Spleen (tissue), 13 donors: Measurements from ENCODE around the gene MCOLN1. TPM values are rescaled to one million over a fixed set of nuclear protein-coding genes. Genes with fewer than 3 reads are reported as not detected.
A peak's percentile ranks its signal among the peaks of the same experiment; 100 is the strongest.

Experiments used
- DNase-seq: peaks from one replicate; pipeline ENCODE4 v3.0.0-alpha.2; 2020
- H3K27ac ChIP-seq, 8 donors: fragments of 200-600 bp; sonication (generic) in 7 of 8; 1 replicate in 4 of 8; 2 replicates in 4 of 8; pipeline versions ENCODE4 v1.5.0 to v1.8.0; 2016 to 2021; ENCODE audit warnings: inconsistent platforms in 4 of 8, mild to moderate bottlenecking in 4 of 8, moderate library complexity in 1 of 8
- H3K27me3 ChIP-seq, 7 donors: fragments of 200-600 bp; sonication (generic) in 6 of 7; replicated peaks in 1 of 7; 1 replicate in 4 of 7; 2 replicates in 3 of 7; pipeline versions ENCODE4 v1.5.0 to v1.8.0; 2016 to 2021; ENCODE audit warnings: inconsistent platforms in 3 of 7, mild to moderate bottlenecking in 1 of 7
- H3K36me3 ChIP-seq, 6 donors: fragments of 200-600 bp; sonication (generic) in 5 of 6; 1 replicate in 4 of 6; 2 replicates in 2 of 6; pipeline versions ENCODE4 v1.5.0 to v1.8.0; 2016 to 2021; ENCODE audit warnings: inconsistent platforms in 2 of 6
- H3K4me1 ChIP-seq, 6 donors: fragments of 200-600 bp; sonication (generic) in 5 of 6; 1 replicate in 3 of 6; 2 replicates in 3 of 6; pipeline versions ENCODE4 v1.5.0 to v1.8.0; 2016 to 2021; ENCODE audit warnings: inconsistent platforms in 3 of 6
- H3K4me3 ChIP-seq, 8 donors: fragments of 200-600 bp; sonication (generic) in 7 of 8; 1 replicate in 4 of 8; 2 replicates in 4 of 8; pipeline versions ENCODE4 v1.5.0 to v1.8.0; 2016 to 2021; ENCODE audit warnings: inconsistent platforms in 4 of 8, mild to moderate bottlenecking in 4 of 8, moderate library complexity in 2 of 8
- H3K9me3 ChIP-seq, 8 donors: fragments of 200-600 bp; sonication (generic) in 7 of 8; 1 replicate in 4 of 8; 2 replicates in 4 of 8; pipeline versions ENCODE4 v1.5.0 to v1.8.0; 2016 to 2021; ENCODE audit warnings: inconsistent platforms in 4 of 8
- POLR2A ChIP-seq, 3 donors: fragments of 450-650 bp; IDR thresholded peaks; one replicate each; pipeline ENCODE4 v1.5.1; 2017; ENCODE audit warnings: antibody characterized with exemption in 3 of 3, mild to moderate bottlenecking in 1 of 3
- POLR2AphosphoS5 ChIP-seq, 3 donors: sonication (generic); formaldehyde crosslinking; IDR thresholded peaks; one replicate each; pipeline ENCODE4 v1.5.1; 2017; ENCODE audit warnings: antibody characterized with exemption in 3 of 3
- WGBS, 5 donors: extraction: QIAGEN DNeasy Blood & Tissue Kit in 3 of 5; methylation state at CpG; one replicate each; pipeline versions ENCODE4 v1.1.5 to v1.1.7; 2013 to 2018; 5-methylcytosine and 5-hydroxymethylcytosine counted together
- intact Hi-C: fragments of 100-400 bp; cut with DNase I; formaldehyde crosslinking; loops from one replicate; pipeline ENCODE4 v1.15.0; 2023; ENCODE audit warnings: low total_unique reads
- long read RNA-seq, 2 donors: transcript quantifications; one replicate each; lab custom pipeline, GENCODE V29; 2026
- polyA plus RNA-seq, 3 donors: library from polyadenylated mRNA; stranded (reverse); fragments of 200-250 nt; gene quantifications; one replicate each; pipeline ENCODE4 v1.2.1, GENCODE V29; 2013
- total RNA-seq, 7 donors: library from RNA; depleted of rRNA in 3 of 7; stranded (reverse); fragments of >200 nt in 3 of 7; fragmentation: NEBNext Ultra II Directional in 4 of 7; extraction: Animal tissue kit (Norgen Biotek cat#: 25700) in 4 of 7; gene quantifications; one replicate each; pipeline versions ENCODE4 v1.1.0 to v1.2.1, GENCODE V29; 2016 to 2021
- TF ChIP-seq, protein P1 (sequence below), 11 experiments: fragments of 200-600 bp in 7 of 11; fragments of 450-650 bp in 4 of 11; sonication (generic) in 4 of 11; IDR thresholded peaks in 8 of 11; conservative IDR thresholded peaks in 3 of 11; 1 replicate in 7 of 11; 2 replicates in 4 of 11; pipeline versions ENCODE4 v1.4.0 to v1.8.0; 2016 to 2021; ENCODE audit warnings: antibody characterized with exemption in 11 of 11, inconsistent platforms in 4 of 11, mild to moderate bottlenecking in 1 of 11
- donor health status: healthy with polysubstance abuse.
- donor health status: DM: no; HTN: no; CAD: no; lungs with moderate emphysema.
- donor health status: DM: no; HTN: no; CAD: no.
- donor health status: Bipolar disorder and iron deficiency.
- donor health status: healthy.
- donor health status: DM: no; HTN: no; CAD: no.
- donor health status: DM: yes; HTN: yes; CAD: no.

Gene MCOLN1
- total RNA-seq (100 to 1,000 TPM in 6 of 7 donors, 10 to 100 TPM in 1; 76.9 to 166 (median 131) TPM), polyA plus RNA-seq (100 to 1,000 TPM in 1 of 3 donors, 10 to 100 TPM in 2; 25.1 to 106 (median 68.5) TPM)
- long read RNA-seq, donor 1, transcript MCOLN1-201 (14 exons, 2,082 nt) = major isoform, 16 of 71 reads
- long read RNA-seq, donor 1, partial matches to known transcripts = 39 of 71 reads
- long read RNA-seq, donor 1, other reads (novel, unspliced or antisense) = 0 of 71 reads
- long read RNA-seq, donor 2, transcript MCOLN1-201 (14 exons, 2,082 nt) = major isoform, 20 of 48 reads
- long read RNA-seq, donor 2, partial matches to known transcripts = 23 of 48 reads
- long read RNA-seq, donor 2, other reads (novel, unspliced or antisense) = 0 of 48 reads

DNA sequence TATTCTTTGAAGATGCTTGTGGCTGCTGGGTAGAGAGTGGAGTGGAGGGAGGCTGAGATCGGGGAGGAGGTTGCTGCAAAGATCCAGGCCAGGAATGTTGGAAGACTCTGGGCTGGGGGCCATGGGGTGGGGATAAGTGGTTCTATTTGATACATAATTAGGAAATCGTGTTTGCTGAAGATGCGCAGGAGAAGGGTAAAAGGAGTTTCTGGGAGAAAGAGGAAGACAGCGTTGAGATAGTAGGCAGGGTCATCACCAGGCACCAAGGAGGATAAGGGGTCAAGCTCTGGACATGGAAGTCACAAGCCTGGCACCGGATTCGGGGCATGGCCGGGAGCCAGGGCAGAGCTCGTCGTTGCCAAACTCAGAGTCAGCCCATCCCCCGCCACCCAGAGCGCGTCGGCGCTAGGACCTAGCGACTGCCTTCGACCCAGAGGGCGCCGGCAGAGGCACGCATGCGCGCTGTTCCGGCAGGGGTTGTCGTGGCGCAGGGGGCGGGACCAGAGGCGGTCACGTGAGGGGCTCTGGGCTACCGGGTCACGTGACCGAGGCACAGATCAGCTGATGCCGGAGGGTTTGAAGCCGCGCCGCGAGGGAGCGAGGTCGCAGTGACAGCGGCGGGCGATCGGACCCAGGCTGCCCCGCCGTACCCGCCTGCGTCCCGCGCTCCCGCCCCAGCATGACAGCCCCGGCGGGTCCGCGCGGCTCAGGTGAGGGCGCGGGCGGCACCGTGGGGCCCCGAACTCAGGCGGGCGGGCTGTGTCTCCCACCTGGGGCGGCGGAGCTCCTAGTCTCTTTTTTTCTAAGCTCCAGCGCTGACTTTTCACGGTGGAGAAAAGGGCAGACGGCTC is at the start of gene MCOLN1:
MCOLN1 (plus strand) TSS at position 553 of the 851 bp plus-strand sequence; CDS start at position 680, 127 bp downstream.
- Histone ChIP-seq H3K4me3 (peak within 1 kb of the TSS; percentile 62 to 94 (median 86)), H3K27me3 (no peaks in the 10 kb centered on the region), H3K9me3 (no peaks in the 10 kb centered on the region), H3K4me1 (peaks cover 20 to 85% (median 51%) of the 10 kb centered on the region in 6 donors), H3K36me3 (peaks cover 0 to 50% (median 13%) of the 10 kb centered on the region in 6 donors), H3K27ac (peak within 1 kb of the TSS; percentile 37 to 88 (median 80))
- intact Hi-C loops = no loop called here
- TF ChIP-seq, protein P1, sequence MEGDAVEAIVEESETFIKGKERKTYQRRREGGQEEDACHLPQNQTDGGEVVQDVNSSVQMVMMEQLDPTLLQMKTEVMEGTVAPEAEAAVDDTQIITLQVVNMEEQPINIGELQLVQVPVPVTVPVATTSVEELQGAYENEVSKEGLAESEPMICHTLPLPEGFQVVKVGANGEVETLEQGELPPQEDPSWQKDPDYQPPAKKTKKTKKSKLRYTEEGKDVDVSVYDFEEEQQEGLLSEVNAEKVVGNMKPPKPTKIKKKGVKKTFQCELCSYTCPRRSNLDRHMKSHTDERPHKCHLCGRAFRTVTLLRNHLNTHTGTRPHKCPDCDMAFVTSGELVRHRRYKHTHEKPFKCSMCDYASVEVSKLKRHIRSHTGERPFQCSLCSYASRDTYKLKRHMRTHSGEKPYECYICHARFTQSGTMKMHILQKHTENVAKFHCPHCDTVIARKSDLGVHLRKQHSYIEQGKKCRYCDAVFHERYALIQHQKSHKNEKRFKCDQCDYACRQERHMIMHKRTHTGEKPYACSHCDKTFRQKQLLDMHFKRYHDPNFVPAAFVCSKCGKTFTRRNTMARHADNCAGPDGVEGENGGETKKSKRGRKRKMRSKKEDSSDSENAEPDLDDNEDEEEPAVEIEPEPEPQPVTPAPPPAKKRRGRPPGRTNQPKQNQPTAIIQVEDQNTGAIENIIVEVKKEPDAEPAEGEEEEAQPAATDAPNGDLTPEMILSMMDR (IDR thresholded peaks at IDR 0.05 in 8 of 11, conservative IDR thresholded peaks at IDR 0.05 in 3 of 11) = peak in 4 of 11 experiments; percentile 8 to 50 (median 30)
- peak in 2 of 3 donors; percentile 56 to 70 for TF ChIP-seq POLR2A (IDR thresholded peaks at IDR 0.05)
- peak; percentile 93 to 98 (median 96) for TF ChIP-seq POLR2AphosphoS5 (IDR thresholded peaks at IDR 0.05)
- DNase-seq = peak; percentile 100
- 1 to 4% (median 2%) methylated on average over 16 to 65 of the region's 65 CpGs for WGBS, 5 donors

DNA sequence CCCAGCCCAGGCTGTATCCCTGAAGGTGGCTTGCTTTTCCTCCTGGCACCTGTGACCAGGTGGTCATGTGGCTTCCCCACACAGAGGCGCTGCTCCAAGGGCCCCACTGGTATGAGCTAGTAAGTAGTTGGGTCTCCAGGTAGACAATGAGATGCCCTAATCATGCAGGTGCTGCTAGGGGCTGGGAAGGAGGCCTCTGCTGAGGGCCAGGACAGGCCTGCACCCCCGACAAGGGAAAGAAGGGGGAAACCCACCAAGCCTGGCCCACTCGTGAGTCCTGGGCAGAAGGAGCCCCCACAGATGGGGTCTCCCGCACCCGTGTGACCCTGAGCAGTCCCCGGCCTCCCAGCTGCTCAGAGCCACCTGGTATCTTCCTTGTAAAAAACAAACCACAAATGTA is 46.8 kb upstream of the MCOLN1 start:
- intact Hi-C loops = no loop called here
- TF ChIP-seq POLR2AphosphoS5 (IDR thresholded peaks at IDR 0.05) = peak in 1 of 3 donors; percentile 52
- TF ChIP-seq, protein P1 (IDR thresholded peaks at IDR 0.05 in 8 of 11, conservative IDR thresholded peaks at IDR 0.05 in 3 of 11) = no peak

DNA sequence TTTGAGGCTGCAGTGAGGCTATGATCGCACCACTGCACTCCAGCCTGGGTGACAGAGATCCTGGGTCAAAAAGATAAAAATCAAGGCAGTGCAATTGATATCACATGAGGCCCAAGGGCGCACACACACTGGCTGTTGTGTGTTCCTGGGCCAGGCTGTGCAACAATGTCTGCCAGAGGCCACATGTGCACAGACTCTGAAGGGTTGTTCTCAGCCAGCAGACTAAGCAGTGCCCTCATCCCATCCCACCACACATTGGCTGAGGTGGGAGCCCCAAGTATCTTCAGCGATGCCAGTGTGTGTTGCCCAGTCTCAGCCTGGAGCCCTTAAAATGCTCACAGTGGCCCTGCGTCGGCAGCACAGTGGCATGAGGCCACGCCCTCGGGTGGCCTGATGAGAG is 46.2 kb upstream of the MCOLN1 start:
- WGBS, 5 donors = 80 to 92% (median 87%) methylated on average over 5 to 7 of the region's 7 CpGs
- peak in 1 of 3 donors; percentile 27 for TF ChIP-seq POLR2AphosphoS5 (IDR thresholded peaks at IDR 0.05)
- TF ChIP-seq, protein P1 (IDR thresholded peaks at IDR 0.05 in 8 of 11, conservative IDR thresholded peaks at IDR 0.05 in 3 of 11) = no peak
- DNase-seq = no peak
- Histone ChIP-seq H3K36me3 (peaks cover 0 to 29% (median 11%) of the 10 kb centered on the region in 6 donors), H3K4me1 (peaks cover 0 to 33% (median 17%) of the 10 kb centered on the region in 6 donors), H3K27me3 (no peaks in the 10 kb centered on the region), H3K27ac (peak overlapping the region in 2 of 8 donors; percentile 17 to 48), H3K4me3 (no peak overlapping the region), H3K9me3 (no peaks in the 10 kb centered on the region)
- intact Hi-C loops = no loop called here

More for the DNA sequence above, 46.8 kb upstream of the MCOLN1 start:
- DNase-seq = no peak
- peaks cover 0 to 39% (median 17%) of the 10 kb centered on the region in 6 donors for H3K4me1 ChIP-seq
- H3K9me3 ChIP-seq = no peaks in the 10 kb centered on the region
- no peak overlapping the region for H3K4me3 ChIP-seq
- H3K27ac ChIP-seq = peak overlapping the region in 1 of 8 donors; percentile 48
- WGBS, 5 donors = 80 to 93% (median 86%) methylated on average over 5 to 6 of the region's 6 CpGs
- no peaks in the 10 kb centered on the region for H3K27me3 ChIP-seq
- H3K36me3 ChIP-seq = peaks cover 1 to 35% (median 17%) of the 10 kb centered on the region in 6 donors
